Loucy (cell line): ENCODE data around the gene GUCA2A.

Experiments
- H2AFZ ChIP-seq: fragments of 200-600 bp; sonication (generic); 2 replicates; pipeline ENCODE4 v1.6.0; 2016; ENCODE audit warnings: antibody characterized with exemption, mild to moderate bottlenecking, low read length, moderate library complexity
- H3F3A ChIP-seq: fragments of 200-600 bp; 2 replicates; pipeline ENCODE4 v1.6.0; 2016; ENCODE audit warnings: antibody characterized with exemption, low read depth, mild to moderate bottlenecking
- H3K27me3 ChIP-seq: fragments of 200-600 bp; sonication (generic); 2 replicates; pipeline ENCODE4 v1.6.1; 2014; ENCODE audit warnings: low read length, mild to moderate bottlenecking; ENCODE audit not compliant: insufficient read depth, poor library complexity, severe bottlenecking
- H3K36me3 ChIP-seq: fragments of 200-600 bp; sonication (generic); 2 replicates; pipeline ENCODE4 v1.6.1; 2016; ENCODE audit warnings: low read length; ENCODE audit not compliant: insufficient read depth
- H3K4me1 ChIP-seq: fragments of 200-600 bp; sonication (generic); 2 replicates; pipeline ENCODE4 v1.5.1; 2014; ENCODE audit warnings: low read length, mild to moderate bottlenecking; ENCODE audit not compliant: insufficient read depth, poor library complexity, severe bottlenecking
- H3K4me2 ChIP-seq: fragments of 200-600 bp; sonication (generic); 2 replicates; pipeline ENCODE4 v1.6.0; 2014; ENCODE audit warnings: antibody characterized with exemption, low read length, low read depth, mild to moderate bottlenecking; ENCODE audit not compliant: poor library complexity, severe bottlenecking
- H3K4me3 ChIP-seq: fragments of 200-600 bp; sonication (generic); 2 replicates; pipeline ENCODE4 v1.5.1; 2014; ENCODE audit warnings: low read length, mild to moderate bottlenecking, mixed read lengths; ENCODE audit not compliant: poor library complexity, severe bottlenecking
- H3K79me2 ChIP-seq: fragments of 200-600 bp; sonication (generic); 2 replicates; pipeline ENCODE4 v1.6.1; 2014; ENCODE audit warnings: low read length; ENCODE audit not compliant: insufficient read depth
- H3K9ac ChIP-seq: fragments of 200-600 bp; sonication (generic); 2 replicates; pipeline ENCODE4 v1.6.0; 2014; ENCODE audit warnings: mild to moderate bottlenecking, low read depth, low read length, moderate library complexity; ENCODE audit not compliant: poor library complexity, severe bottlenecking
- H3K9me2 ChIP-seq: fragments of 200-600 bp; sonication (generic); replicated peaks from 2 replicates; pipeline ENCODE4 v1.6.1; 2016; ENCODE audit warnings: low read depth, low read length, mixed read lengths
- H3K9me3 ChIP-seq: fragments of 200-600 bp; sonication (generic); 2 replicates; pipeline ENCODE4 v1.6.1; 2014; ENCODE audit warnings: mild to moderate bottlenecking, antibody characterized with exemption, low read length, low read depth; ENCODE audit not compliant: insufficient read depth
- H4K20me1 ChIP-seq: fragments of 200-600 bp; sonication (generic); 2 replicates; pipeline ENCODE4 v1.6.0; 2014; ENCODE audit warnings: antibody characterized with exemption, low read length, mild to moderate bottlenecking; ENCODE audit not compliant: insufficient read depth, poor library complexity, severe bottlenecking
- CTCF ChIP-seq: fragments of 200-600 bp; sonication (generic); conservative IDR thresholded peaks from 2 replicates; pipeline ENCODE4 v1.5.1; 2014; ENCODE audit warnings: mild to moderate bottlenecking, antibody characterized with exemption, low read length
- EZH2phosphoT487 ChIP-seq: fragments of 200-600 bp; IDR thresholded peaks from 2 replicates; pipeline ENCODE4 v1.6.1; 2018; ENCODE audit warnings: antibody characterized with exemption, mild to moderate bottlenecking, moderate library complexity, borderline replicate concordance

The GUCA2A gene

GRCh38 chr1:42142894-42143675 is 21.5 kb downstream of the GUCA2A start:
- peaks cover 14% of the 10 kb centered on the region for H3K4me1 ChIP-seq
- peak overlapping the region; percentile 35 for H3K4me2 ChIP-seq
- peak overlapping the region; percentile 87 for H2AFZ ChIP-seq
- no peak for TF ChIP-seq EZH2phosphoT487
- H3K4me3 ChIP-seq, result no peak overlapping the region
- no peaks in the 10 kb centered on the region for H4K20me1 ChIP-seq
- no peaks in the 10 kb centered on the region for H3K79me2 ChIP-seq
- H3K9me2 ChIP-seq, result no peaks in the 10 kb centered on the region
- no peak overlapping the region for H3K9ac ChIP-seq
- no peaks in the 10 kb centered on the region for H3K9me3 ChIP-seq
- no peaks in the 10 kb centered on the region for H3F3A ChIP-seq
- H3K36me3 ChIP-seq, result no peaks in the 10 kb centered on the region
- no peaks in the 10 kb centered on the region for H3K27me3 ChIP-seq

GRCh38 chr1:42141978-42142377 is 22.6 kb downstream of the GUCA2A start:
- no peak overlapping the region for H2AFZ ChIP-seq
- no peaks in the 10 kb centered on the region for H3K9me3 ChIP-seq
- H3K4me2 ChIP-seq, result no peak overlapping the region
- no peaks in the 10 kb centered on the region for H4K20me1 ChIP-seq
- no peak overlapping the region for H3K9ac ChIP-seq
- H3K79me2 ChIP-seq, result no peaks in the 10 kb centered on the region
- TF ChIP-seq CTCF (no peak), EZH2phosphoT487 (no peak)
- no peaks in the 10 kb centered on the region for H3K9me2 ChIP-seq
- no peaks in the 10 kb centered on the region for H3K36me3 ChIP-seq
- peaks cover 14% of the 10 kb centered on the region for H3K4me1 ChIP-seq
- H3F3A ChIP-seq, result no peaks in the 10 kb centered on the region
- no peaks in the 10 kb centered on the region for H3K27me3 ChIP-seq
- H3K4me3 ChIP-seq, result no peak overlapping the region

- Histone ChIP-seq H2AFZ (no peak overlapping the region), H3K4me2 (no peak overlapping the region), H3K27me3 (no peaks in the 10 kb centered on the region), H3F3A (no peaks in the 10 kb centered on the region), H3K36me3 (no peaks in the 10 kb centered on the region), H3K4me1 (peaks cover 14% of the 10 kb centered on the region), H4K20me1 (no peaks in the 10 kb centered on the region), H3K9ac (no peak overlapping the region), H3K9me3 (no peaks in the 10 kb centered on the region), H3K79me2 (no peaks in the 10 kb centered on the region), H3K9me2 (no peaks in the 10 kb centered on the region), H3K4me3 (no peak overlapping the region)
- TF ChIP-seq CTCF, result no peak
- TF ChIP-seq EZH2phosphoT487, result no peak
Observed at GRCh38 chr1:42140191-42140590, 24.4 kb downstream of the GUCA2A start.

GRCh38 chr1:42139444-42139843 is 25.1 kb downstream of the GUCA2A start:
- Histone ChIP-seq H3K4me3 (no peak overlapping the region), H3F3A (no peaks in the 10 kb centered on the region), H3K9ac (no peak overlapping the region), H4K20me1 (no peaks in the 10 kb centered on the region), H2AFZ (no peak overlapping the region), H3K4me2 (no peak overlapping the region), H3K9me3 (no peaks in the 10 kb centered on the region), H3K36me3 (no peaks in the 10 kb centered on the region), H3K27me3 (no peaks in the 10 kb centered on the region), H3K79me2 (no peaks in the 10 kb centered on the region), H3K4me1 (peaks cover 10% of the 10 kb centered on the region), H3K9me2 (no peaks in the 10 kb centered on the region)
- TF ChIP-seq EZH2phosphoT487, result no peak
- TF ChIP-seq CTCF, result no peak
